Measurements from ENCODE around the gene MGLL. TPM values are rescaled to one million over a fixed set of nuclear protein-coding genes. Genes with fewer than 3 reads are reported as not detected.

MGLL gene
- total and polyA plus RNA-seq, 2 donors from 2014 or later, result 74.2 to 250 TPM

GRCh38 chr3:127743351-127744252 lies 78.7 kb downstream of the MGLL start:
- H3K4me1 ChIP-seq (ENCODE audit: control insufficient read depth in 2 of 3, insufficient read depth in 2 of 3, low read depth in 1 of 3, low read length in 3 of 3), result peaks cover 0 to 17% (median 16%) of the 10 kb centered on the region in 3 donors
- no peaks in the 10 kb centered on the region for H3K36me3 ChIP-seq (ENCODE audit: control insufficient read depth in 2 of 3, insufficient read depth in 3 of 3, low read length in 3 of 3)
- H3K9ac ChIP-seq (ENCODE audit: low read length in 3 of 3), result no peak overlapping the region
- H3K27ac ChIP-seq (ENCODE audit: low read depth in 2 of 2, low read length in 2 of 2), result peak overlapping the region; percentile 47 to 59
- H3K4me3 ChIP-seq (ENCODE audit: low read length in 3 of 3), result no peak overlapping the region
- no peaks in the 10 kb centered on the region for H3K27me3 ChIP-seq (ENCODE audit: control insufficient read depth, insufficient read depth, low read length)
- TF ChIP-seq, protein P1, sequence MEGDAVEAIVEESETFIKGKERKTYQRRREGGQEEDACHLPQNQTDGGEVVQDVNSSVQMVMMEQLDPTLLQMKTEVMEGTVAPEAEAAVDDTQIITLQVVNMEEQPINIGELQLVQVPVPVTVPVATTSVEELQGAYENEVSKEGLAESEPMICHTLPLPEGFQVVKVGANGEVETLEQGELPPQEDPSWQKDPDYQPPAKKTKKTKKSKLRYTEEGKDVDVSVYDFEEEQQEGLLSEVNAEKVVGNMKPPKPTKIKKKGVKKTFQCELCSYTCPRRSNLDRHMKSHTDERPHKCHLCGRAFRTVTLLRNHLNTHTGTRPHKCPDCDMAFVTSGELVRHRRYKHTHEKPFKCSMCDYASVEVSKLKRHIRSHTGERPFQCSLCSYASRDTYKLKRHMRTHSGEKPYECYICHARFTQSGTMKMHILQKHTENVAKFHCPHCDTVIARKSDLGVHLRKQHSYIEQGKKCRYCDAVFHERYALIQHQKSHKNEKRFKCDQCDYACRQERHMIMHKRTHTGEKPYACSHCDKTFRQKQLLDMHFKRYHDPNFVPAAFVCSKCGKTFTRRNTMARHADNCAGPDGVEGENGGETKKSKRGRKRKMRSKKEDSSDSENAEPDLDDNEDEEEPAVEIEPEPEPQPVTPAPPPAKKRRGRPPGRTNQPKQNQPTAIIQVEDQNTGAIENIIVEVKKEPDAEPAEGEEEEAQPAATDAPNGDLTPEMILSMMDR (IDR thresholded peaks at IDR 0.05; ENCODE audit: borderline replicate concordance, extremely low read depth, insufficient read depth), result no peak
- intact Hi-C loops (cut with DNase I), result no loop called here
- no peaks in the 10 kb centered on the region for H3K9me3 ChIP-seq (ENCODE audit: control insufficient read depth in 2 of 3, insufficient read depth in 1 of 3, low read length in 3 of 3)
- DNase-seq, result peak in 1 of 5 donors; percentile 25
- FAIRE-seq, result no peak

GRCh38 chr3:127742580-127742979 lies 79.7 kb downstream of the MGLL start:
- H3K27me3 ChIP-seq (ENCODE audit: control insufficient read depth, insufficient read depth, low read length), result no peaks in the 10 kb centered on the region
- no peaks in the 10 kb centered on the region for H3K9me3 ChIP-seq (ENCODE audit: control insufficient read depth in 2 of 3, insufficient read depth in 1 of 3, low read length in 3 of 3)
- H3K9ac ChIP-seq (ENCODE audit: low read length in 3 of 3), result no peak overlapping the region
- no peak overlapping the region for H3K4me3 ChIP-seq (ENCODE audit: low read length in 3 of 3)
- intact Hi-C loops (cut with DNase I), result no loop called here
- H3K27ac ChIP-seq (ENCODE audit: low read depth in 2 of 2, low read length in 2 of 2), result no peak overlapping the region
- DNase-seq, result no peak
- H3K36me3 ChIP-seq (ENCODE audit: control insufficient read depth in 2 of 3, insufficient read depth in 3 of 3, low read length in 3 of 3), result no peaks in the 10 kb centered on the region
- FAIRE-seq, result no peak
- TF ChIP-seq, protein P1 (IDR thresholded peaks at IDR 0.05; ENCODE audit: borderline replicate concordance, extremely low read depth, insufficient read depth), result no peak
- H3K4me1 ChIP-seq (ENCODE audit: control insufficient read depth in 2 of 3, insufficient read depth in 2 of 3, low read depth in 1 of 3, low read length in 3 of 3), result peaks cover 0 to 23% (median 15%) of the 10 kb centered on the region in 3 donors

- FAIRE-seq (no peak), DNase-seq (no peak)
- Histone ChIP-seq H3K9me3 (ENCODE audit: control insufficient read depth in 2 of 3, insufficient read depth in 1 of 3, low read length in 3 of 3) (no peaks in the 10 kb centered on the region), H3K27me3 (ENCODE audit: control insufficient read depth, insufficient read depth, low read length) (no peaks in the 10 kb centered on the region), H3K9ac (ENCODE audit: low read length in 3 of 3) (no peak overlapping the region), H3K27ac (ENCODE audit: low read depth in 2 of 2, low read length in 2 of 2) (no peak overlapping the region), H3K4me3 (ENCODE audit: low read length in 3 of 3) (no peak overlapping the region), H3K4me1 (ENCODE audit: control insufficient read depth in 2 of 3, insufficient read depth in 2 of 3, low read depth in 1 of 3, low read length in 3 of 3) (peaks cover 0 to 27% (median 15%) of the 10 kb centered on the region in 3 donors), H3K36me3 (ENCODE audit: control insufficient read depth in 2 of 3, insufficient read depth in 3 of 3, low read length in 3 of 3) (no peaks in the 10 kb centered on the region)
- TF ChIP-seq, protein P1 (IDR thresholded peaks at IDR 0.05; ENCODE audit: borderline replicate concordance, extremely low read depth, insufficient read depth), result no peak
- intact Hi-C loops (cut with DNase I), result no loop called here
Observed at GRCh38 chr3:127741690-127742089, 80.6 kb downstream of the MGLL start.

All from kidney (tissue), 14 donors.